ENCODE measurements around the gene RBM18.

The RBM18 gene

DNA sequence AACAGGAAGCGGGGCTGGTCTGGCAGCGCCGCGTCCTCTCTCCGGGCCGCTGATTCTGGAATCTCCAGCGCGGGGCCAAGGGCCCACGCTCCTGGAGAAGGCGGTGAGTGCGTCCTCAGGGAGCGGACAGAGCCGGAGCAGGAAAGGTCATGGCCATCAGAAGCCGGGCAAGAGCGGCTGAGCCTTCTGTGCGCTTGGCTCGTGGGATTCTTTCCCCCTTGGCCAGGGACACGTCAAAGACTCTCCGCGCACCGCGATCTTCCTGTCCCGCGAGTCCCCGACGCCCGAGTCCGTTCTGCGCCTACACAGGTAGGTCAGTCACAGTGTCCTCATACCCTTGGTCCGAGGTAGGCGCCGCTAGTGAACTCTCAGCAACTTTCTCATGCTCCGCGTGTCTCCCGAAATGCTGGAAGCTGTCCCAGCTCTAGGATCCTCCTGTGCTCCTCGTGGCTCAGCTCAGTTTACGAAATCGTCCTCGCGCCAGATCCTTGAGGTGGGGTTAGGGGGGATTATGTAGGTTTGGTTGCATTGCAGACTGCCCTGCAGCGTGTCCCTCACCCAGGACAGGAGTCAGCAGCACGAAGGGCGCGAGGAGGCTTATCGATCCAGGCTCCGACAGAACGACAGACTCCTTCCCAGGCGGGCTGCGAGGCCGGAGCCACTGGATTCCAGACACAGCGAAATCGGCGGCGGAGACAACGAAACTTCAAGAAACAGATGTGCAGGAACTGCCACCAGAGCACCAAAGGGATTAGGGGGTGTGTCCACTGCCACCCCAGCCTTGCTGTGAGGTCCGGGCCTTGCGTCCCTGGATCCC is 44.6 kb downstream of the RBM18 start:
- peak; percentile 22 for DNase-seq (ENCODE audit: low read depth)
- H3K4me3 ChIP-seq (ENCODE audit: control insufficient read depth, low read depth, low read length) = no peak overlapping the region
- TF ChIP-seq, protein P1, sequence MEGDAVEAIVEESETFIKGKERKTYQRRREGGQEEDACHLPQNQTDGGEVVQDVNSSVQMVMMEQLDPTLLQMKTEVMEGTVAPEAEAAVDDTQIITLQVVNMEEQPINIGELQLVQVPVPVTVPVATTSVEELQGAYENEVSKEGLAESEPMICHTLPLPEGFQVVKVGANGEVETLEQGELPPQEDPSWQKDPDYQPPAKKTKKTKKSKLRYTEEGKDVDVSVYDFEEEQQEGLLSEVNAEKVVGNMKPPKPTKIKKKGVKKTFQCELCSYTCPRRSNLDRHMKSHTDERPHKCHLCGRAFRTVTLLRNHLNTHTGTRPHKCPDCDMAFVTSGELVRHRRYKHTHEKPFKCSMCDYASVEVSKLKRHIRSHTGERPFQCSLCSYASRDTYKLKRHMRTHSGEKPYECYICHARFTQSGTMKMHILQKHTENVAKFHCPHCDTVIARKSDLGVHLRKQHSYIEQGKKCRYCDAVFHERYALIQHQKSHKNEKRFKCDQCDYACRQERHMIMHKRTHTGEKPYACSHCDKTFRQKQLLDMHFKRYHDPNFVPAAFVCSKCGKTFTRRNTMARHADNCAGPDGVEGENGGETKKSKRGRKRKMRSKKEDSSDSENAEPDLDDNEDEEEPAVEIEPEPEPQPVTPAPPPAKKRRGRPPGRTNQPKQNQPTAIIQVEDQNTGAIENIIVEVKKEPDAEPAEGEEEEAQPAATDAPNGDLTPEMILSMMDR (conservative IDR thresholded peaks at IDR 0.05; ENCODE audit: control insufficient read depth, insufficient read depth, low read depth, low read length) = no peak

DNA sequence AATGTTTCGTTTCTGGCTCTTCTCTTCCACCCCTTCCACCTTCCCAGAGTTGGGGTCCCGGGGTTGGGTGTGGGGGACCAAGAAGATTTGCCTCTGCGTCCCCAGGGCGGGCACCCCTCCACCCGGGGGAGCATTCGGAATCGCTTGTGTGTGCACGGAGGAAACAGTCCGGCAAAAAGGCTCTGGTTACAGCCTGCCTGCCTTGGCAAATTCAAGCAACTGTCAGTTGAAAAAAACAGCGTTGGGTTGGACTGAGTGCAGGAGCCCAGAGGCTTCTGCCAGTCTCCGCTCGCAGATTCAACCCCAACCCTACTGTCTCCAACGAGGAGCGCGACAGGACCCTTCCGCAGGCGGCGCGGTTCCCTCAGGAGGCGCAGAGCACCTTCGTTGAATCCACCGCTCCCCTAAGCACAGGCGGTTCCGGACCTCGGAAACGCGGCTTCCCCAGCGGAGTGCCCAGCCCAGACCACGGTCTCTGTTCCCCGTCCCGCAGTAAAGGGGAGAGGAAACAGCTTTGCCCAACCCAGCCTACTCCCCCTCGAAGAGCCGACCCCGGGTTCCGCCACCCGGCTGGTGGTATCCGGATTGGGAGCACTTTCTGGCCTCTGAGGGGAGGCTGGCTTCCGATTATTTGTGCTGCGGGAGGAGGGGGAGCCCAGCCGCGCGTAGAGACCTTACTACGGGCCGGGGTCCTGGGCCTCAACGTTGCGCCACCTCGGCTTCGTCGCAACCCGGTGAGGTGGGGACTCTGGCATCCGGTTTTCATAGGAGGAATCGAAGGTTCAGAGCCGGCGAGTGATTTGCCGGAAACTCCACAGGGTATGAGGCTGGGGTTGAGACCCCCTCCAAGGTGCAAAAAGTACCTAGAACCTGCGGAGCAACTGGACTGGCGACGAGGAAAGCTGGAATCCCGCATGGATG is 45.4 kb downstream of the RBM18 start:
- no peak for DNase-seq (ENCODE audit: low read depth)
- H3K4me3 ChIP-seq (ENCODE audit: control insufficient read depth, low read depth, low read length) = no peak overlapping the region
- TF ChIP-seq, protein P1 (conservative IDR thresholded peaks at IDR 0.05; ENCODE audit: control insufficient read depth, insufficient read depth, low read depth, low read length) = no peak

DNA sequence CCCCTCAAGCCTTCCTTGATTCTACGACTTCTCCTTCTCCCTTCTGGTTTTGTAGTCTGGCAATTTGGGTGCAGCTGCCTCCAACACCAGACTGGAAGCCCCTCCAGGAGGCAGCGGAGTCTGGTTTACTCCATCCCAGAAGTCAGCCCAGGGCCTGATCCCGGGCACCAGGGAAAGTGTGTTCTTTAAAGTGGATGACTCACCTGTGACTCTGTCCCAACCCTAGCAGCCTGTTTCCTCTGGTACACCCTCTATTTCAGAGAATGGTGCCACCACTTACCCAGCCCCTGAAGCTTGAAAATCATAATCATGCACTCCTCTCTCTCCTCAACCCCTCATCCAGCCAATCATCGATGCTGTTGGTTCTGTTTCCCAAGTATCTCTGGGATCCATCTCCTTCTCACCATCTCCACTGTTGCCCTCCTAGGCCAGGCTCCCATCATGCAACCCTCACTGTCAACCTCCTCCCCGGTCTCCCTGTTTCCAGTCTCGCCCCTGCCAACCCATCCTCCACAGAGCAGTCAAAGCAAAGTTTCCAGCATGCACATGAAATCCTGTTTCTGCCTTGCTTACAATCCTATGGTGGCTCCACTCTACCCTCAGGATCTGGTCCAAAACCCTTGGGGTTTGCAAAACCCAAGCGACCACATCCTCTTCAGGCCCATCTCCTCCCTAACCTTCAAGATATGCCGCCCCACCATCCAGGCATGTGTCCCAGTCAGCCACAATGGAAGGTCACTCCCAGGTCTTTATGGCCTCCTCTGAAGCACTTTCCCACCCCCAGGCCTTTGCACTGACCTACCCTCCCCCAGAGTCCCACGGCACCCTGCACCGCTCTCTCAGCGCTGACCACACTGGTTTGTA is 46.3 kb downstream of the RBM18 start:
- H3K4me3 ChIP-seq (ENCODE audit: control insufficient read depth, low read depth, low read length) = no peak overlapping the region
- peak; percentile 9 for DNase-seq (ENCODE audit: low read depth)
- TF ChIP-seq, protein P1 (conservative IDR thresholded peaks at IDR 0.05; ENCODE audit: control insufficient read depth, insufficient read depth, low read depth, low read length) = no peak

DNA sequence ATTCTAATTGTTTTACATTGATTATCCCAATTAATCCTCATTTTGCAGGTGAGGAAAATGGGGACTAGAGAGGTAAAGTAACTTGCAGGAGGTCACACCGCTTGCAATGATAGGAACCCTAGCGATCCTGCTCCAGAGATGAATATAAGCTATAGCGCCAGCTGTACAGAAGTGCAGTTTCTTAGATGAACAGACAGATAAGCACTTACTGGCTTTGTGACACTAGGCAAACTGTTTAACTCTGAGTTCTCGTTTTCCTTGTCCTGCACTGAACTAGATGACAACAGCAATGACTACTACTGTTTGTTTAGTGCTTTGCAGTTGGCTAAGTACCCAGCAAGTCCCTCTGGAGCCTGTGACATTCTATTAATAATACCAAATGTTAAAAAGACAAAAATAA is 47.0 kb downstream of the RBM18 start:
- no peak overlapping the region for H3K4me3 ChIP-seq (ENCODE audit: control insufficient read depth, low read depth, low read length)
- no peak for DNase-seq (ENCODE audit: low read depth)
- TF ChIP-seq, protein P1 (conservative IDR thresholded peaks at IDR 0.05; ENCODE audit: control insufficient read depth, insufficient read depth, low read depth, low read length) = no peak

DNA sequence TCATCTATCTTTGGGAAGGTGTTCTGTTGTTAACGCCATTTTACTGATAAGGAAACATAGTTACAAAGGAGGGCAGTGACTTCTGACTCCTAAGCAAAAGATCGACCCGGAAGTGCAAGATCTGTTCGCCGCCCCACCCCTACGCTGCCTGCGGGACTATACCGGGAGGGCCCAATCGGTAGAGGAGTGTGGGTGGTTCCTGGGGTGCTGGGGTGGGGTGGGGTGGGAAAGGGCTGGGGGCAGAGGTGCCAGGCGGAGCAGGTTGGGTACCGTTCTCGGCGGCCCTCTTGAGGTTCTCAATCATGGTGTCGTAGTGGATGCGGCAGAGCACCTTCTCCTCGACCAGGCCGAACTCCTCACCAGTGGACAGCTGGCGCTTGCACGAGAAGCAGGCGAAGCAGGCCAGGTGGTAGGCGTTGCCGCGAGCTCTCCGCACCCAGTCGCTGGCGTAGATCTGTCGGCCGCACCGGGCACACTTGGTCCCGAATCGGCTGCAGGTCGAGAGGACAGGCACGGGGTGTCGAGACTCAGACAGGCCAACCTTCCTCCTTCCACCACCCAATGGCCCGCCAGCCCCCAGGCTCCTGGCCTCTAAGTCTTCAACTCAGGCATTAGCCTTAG is 47.7 kb downstream of the RBM18 start:
- H3K4me3 ChIP-seq (ENCODE audit: control insufficient read depth, low read depth, low read length) = no peak overlapping the region
- TF ChIP-seq, protein P1 (conservative IDR thresholded peaks at IDR 0.05; ENCODE audit: control insufficient read depth, insufficient read depth, low read depth, low read length) = no peak
- no peak for DNase-seq (ENCODE audit: low read depth)
